HepG2 (cell line): ENCODE measurements around the gene UQCR10. TPM values are rescaled to one million over a fixed set of nuclear protein-coding genes. Genes with fewer than 3 reads are reported as not detected.

ENCODE experiments used
- ATAC-seq: fragments of 200-7000 bp; cut with Tn5 transposase; 3 replicates; pipeline ENCODE4 v1.9.1; 2020; ENCODE audit warnings: mild to moderate bottlenecking, moderate library complexity
- BruUV-seq: library from RNA; stranded (reverse); fragments of 400-500 nt; replicated peaks from 2 replicates; lab custom pipeline; 2021; lab: Mats Ljungman, UMichigan
- CTCF ChIA-PET: fragments of 300-600 bp; formaldehyde crosslinking; extraction: SDS; loops from one replicate; lab custom pipeline; 2021; ENCODE audit warnings: low total read pairs, inconsistent platforms, low intra/inter-chr PET ratio; lab: Yijun Ruan, JAX
- POLR2A ChIA-PET: fragments of 350-600 bp; sonication (Branson Sonifier 250); formaldehyde crosslinking; loops from one replicate; lab custom pipeline; 2020; ENCODE audit warnings: antibody characterized with exemption, inconsistent platforms; lab: Yijun Ruan, JAX
- DNase-seq: peaks from one replicate; pipeline ENCODE4 v3.0.0-alpha.2; 2015; ENCODE audit warnings: low spot score
- FAIRE-seq: peaks from 3 replicates; lab custom pipeline; 2011; peaks lifted over from hg19 to GRCh38; lab: Jason Lieb, UNC
- H2AFZ ChIP-seq: one replicate; pipeline ENCODE4 v1.6.1; 2011; ENCODE audit warnings: low read length, inconsistent platforms
- H3K27ac ChIP-seq: fragments of 300-600 bp; 3 replicates; pipeline ENCODE4 v1.8.0; 2011; ENCODE audit warnings: mixed run types, mild to moderate bottlenecking, mixed read lengths, low read length, inconsistent platforms; ENCODE audit not compliant: insufficient read depth; ENCODE audit errors: extremely low read length
- H3K27me3 ChIP-seq, 2 experiments: fragments of 200-600 bp in 1 of 2; 2 replicates in 1 of 2; 3 replicates in 1 of 2; pipeline versions ENCODE4 v1.6.0 to v1.8.0; 2011; ENCODE audit warnings: low read length in 2 of 2, mild to moderate bottlenecking in 2 of 2, moderate library complexity in 2 of 2, inconsistent platforms in 1 of 2; ENCODE audit not compliant: insufficient read depth in 2 of 2, control insufficient read depth in 1 of 2
- H3K36me3 ChIP-seq, 2 experiments: fragments of 200-600 bp in 1 of 2; replicated peaks in 1 of 2; 2 replicates in 1 of 2; 3 replicates in 1 of 2; pipeline versions ENCODE4 v1.5.1 to v1.8.0; 2011; ENCODE audit warnings: low read length in 2 of 2, inconsistent platforms in 1 of 2; ENCODE audit not compliant: insufficient read depth in 2 of 2, control insufficient read depth in 1 of 2
- H3K4me1 ChIP-seq: 2 replicates; pipeline ENCODE4 v1.5.1; 2012; ENCODE audit warnings: low read length, inconsistent platforms; ENCODE audit not compliant: insufficient read depth
- H3K4me2 ChIP-seq: 2 replicates; pipeline ENCODE4 v1.6.0; 2011; ENCODE audit warnings: low read depth, low read length, inconsistent platforms
- H3K4me3 ChIP-seq, 3 experiments: fragments of 200-600 bp in 1 of 3; sonication (generic), shearing (Covaris generic) in 1 of 3; replicated peaks in 1 of 3; 2 replicates each; pipeline ENCODE4 v1.5.1; 2011 to 2016; ENCODE audit warnings: low read length in 3 of 3, inconsistent platforms in 2 of 3, low read depth in 2 of 3, mild to moderate bottlenecking in 2 of 3, control low read depth in 1 of 3, mixed read lengths in 1 of 3; ENCODE audit not compliant: insufficient read depth in 1 of 3
- H3K79me2 ChIP-seq: one replicate; pipeline ENCODE4 v1.6.1; 2011; ENCODE audit warnings: low read length, inconsistent platforms; ENCODE audit not compliant: insufficient read depth
- H3K9ac ChIP-seq: 2 replicates; pipeline ENCODE4 v1.6.0; 2011; ENCODE audit warnings: mild to moderate bottlenecking, low read depth, low read length, inconsistent platforms; ENCODE audit not compliant: insufficient read depth
- H3K9me3 ChIP-seq: 2 replicates; pipeline ENCODE4 v1.5.1; 2012; ENCODE audit warnings: mild to moderate bottlenecking, low read length
- H4K20me1 ChIP-seq: 2 replicates; pipeline ENCODE4 v1.6.0; 2011; ENCODE audit warnings: inconsistent platforms, mild to moderate bottlenecking, low read length, moderate library complexity; ENCODE audit not compliant: insufficient read depth
- AKAP8 ChIP-seq: sonication (generic); formaldehyde crosslinking; IDR thresholded peaks from 2 replicates; pipeline ENCODE4 v1.5.1; 2020; ENCODE audit warnings: mild to moderate bottlenecking, missing genetic modification reagents
- ARID2 ChIP-seq: sonication (generic); formaldehyde crosslinking; IDR thresholded peaks from 2 replicates; pipeline ENCODE4 v1.8.1; 2022; ENCODE audit warnings: mild to moderate bottlenecking, missing genetic modification reagents, borderline replicate concordance
- EHMT2 ChIP-seq: fragments of 200-600 bp; sonication (generic); IDR thresholded peaks from 2 replicates; pipeline ENCODE4 v1.7.0; 2017; ENCODE audit warnings: antibody characterized with exemption, low read depth, low read length, borderline replicate concordance
- FOSL2 ChIP-seq: sonication (generic); formaldehyde crosslinking; IDR thresholded peaks from 2 replicates; pipeline ENCODE4 v1.4.0; 2020; ENCODE audit warnings: missing genetic modification reagents
- GABPB1 ChIP-seq: IDR thresholded peaks from 2 replicates; pipeline ENCODE4 v1.6.1; 2016; ENCODE audit warnings: mild to moderate bottlenecking, missing genetic modification reagents, moderate library complexity, missing compliant biosample characterization
- HNRNPH1 ChIP-seq: fragments of 200-400 bp; formaldehyde crosslinking; optimal IDR thresholded peaks from 2 replicates; pipeline ENCODE3; 2017; ENCODE audit warnings: mild to moderate bottlenecking, low read depth, low read length
- IRF9 ChIP-seq: sonication (generic); formaldehyde crosslinking; IDR thresholded peaks from 2 replicates; pipeline ENCODE4 v1.8.0; 2022; ENCODE audit warnings: missing genetic modification reagents, mild to moderate bottlenecking, borderline replicate concordance
- KMT2A ChIP-seq: sonication (generic); formaldehyde crosslinking; IDR thresholded peaks from 2 replicates; pipeline ENCODE4 v1.4.0; 2020; ENCODE audit warnings: missing genetic modification reagents
- MEIS2 ChIP-seq: sonication (generic); formaldehyde crosslinking; IDR thresholded peaks from 2 replicates; pipeline ENCODE4 v1.9.0; 2021; ENCODE audit warnings: mild to moderate bottlenecking, missing genetic modification reagents
- MNT ChIP-seq: fragments of 450-650 bp; IDR thresholded peaks from 2 replicates; pipeline ENCODE4 v1.6.1; 2016
- NKX3-1 ChIP-seq: sonication (generic); formaldehyde crosslinking; IDR thresholded peaks from 2 replicates; pipeline ENCODE4 v1.5.0; 2020; ENCODE audit warnings: missing genetic modification reagents
- NPAS2 ChIP-seq: sonication (generic); formaldehyde crosslinking; IDR thresholded peaks from 2 replicates; pipeline ENCODE4 v1.8.0; 2022; ENCODE audit warnings: mild to moderate bottlenecking, missing genetic modification reagents, borderline replicate concordance
- NR2F1 ChIP-seq, 2 experiments: fragments of 450-650 bp in 1 of 2; formaldehyde crosslinking in 1 of 2; IDR thresholded peaks; 2 replicates each; pipeline versions ENCODE4 v1.5.0 to v1.6.1; 2016 to 2020; ENCODE audit warnings: mild to moderate bottlenecking in 1 of 2, missing compliant biosample characterization in 1 of 2, missing genetic modification reagents in 1 of 2, moderate library complexity in 1 of 2
- PPARG ChIP-seq: conservative IDR thresholded peaks from 2 replicates; pipeline ENCODE4 v1.6.1; 2016; ENCODE audit warnings: missing biosample characterization, missing genetic modification reagents
- REL ChIP-seq: sonication (generic); formaldehyde crosslinking; conservative IDR thresholded peaks from 2 replicates; pipeline ENCODE4 v1.8.0; 2022; ENCODE audit warnings: mild to moderate bottlenecking, missing genetic modification reagents, moderate library complexity
- ZBTB25 ChIP-seq: IDR thresholded peaks from 2 replicates; pipeline ENCODE4 v1.6.1; 2018; ENCODE audit warnings: missing genetic modification reagents
- ZFP36 ChIP-seq: fragments of 150-350 bp; IDR thresholded peaks from 2 replicates; pipeline ENCODE4 v1.6.1; 2018; ENCODE audit warnings: borderline replicate concordance, low read length, low read depth; ENCODE audit not compliant: partially characterized antibody
- ZMAT3 ChIP-seq: sonication (generic); formaldehyde crosslinking; conservative IDR thresholded peaks from 2 replicates; pipeline ENCODE4 v1.7.0; 2021; ENCODE audit warnings: missing genetic modification reagents
- ZNF547 ChIP-seq: sonication (generic); formaldehyde crosslinking; IDR thresholded peaks from 2 replicates; pipeline ENCODE4 v1.5.1; 2020; ENCODE audit warnings: mild to moderate bottlenecking, missing genetic modification reagents
- ZNF720 ChIP-seq: sonication (generic); formaldehyde crosslinking; IDR thresholded peaks from 2 replicates; pipeline ENCODE4 v1.4.0; 2020; ENCODE audit warnings: missing genetic modification reagents
- ZNF792 ChIP-seq: IDR thresholded peaks from 2 replicates; pipeline ENCODE4 v1.6.1; 2016
- WGBS: methylation state at CpG from one replicate; pipeline ENCODE4 v1.1.6; 2017; ENCODE audit warnings: low lambda C conversion rate; 5-methylcytosine and 5-hydroxymethylcytosine counted together
- in situ Hi-C: cut with HindIII; loops from 2 replicates; pipeline ENCODE4 v1.10.0; 2017; ENCODE audit warnings: low pct_unique_long_range_greater_than_20kb; ENCODE audit not compliant: extremely low pct_ligation_motif_present
- intact Hi-C: fragments of 100-400 bp; cut with micrococcal nuclease; formaldehyde crosslinking; loops from one replicate; pipeline ENCODE4 v1.10.0; 2022; ENCODE audit not compliant: unreplicated experiment
- polyA plus RNA-seq, 8 experiments: library from polyadenylated mRNA; depleted of rRNA in 3 of 8; stranded (reverse) in 7 of 8; unstranded in 1 of 8; fragments of >200 nt; fragmentation: Illumina TruSeq in 4 of 8; extraction: Trizol in 4 of 8; gene quantifications; 2 replicates each; pipeline versions ENCODE4 v1.2.1 to v1.2.3, GENCODE V29; 2011 to 2016; ENCODE audit warnings: low read depth in 4 of 8, missing spikeins in 1 of 8, mixed read lengths in 1 of 8; ENCODE audit not compliant: insufficient read depth in 1 of 8
- total RNA-seq, 5 experiments: library from RNA; depleted of rRNA; stranded (reverse); fragments of >200 nt; fragmentation: Illumina TruSeq; extraction: Trizol; gene quantifications; 2 replicates each; pipeline ENCODE4 v1.2.3, GENCODE V29; 2016; ENCODE audit warnings: low read depth in 1 of 5

The UQCR10 gene
- total and polyA plus RNA-seq, 2 of the 13 experiments (the other 11 are each of a cell fraction or from before 2014, with no cell fraction given) = 225 to 232 TPM

- CTCF ChIA-PET = no interaction called here
- Histone ChIP-seq H3K9me3 (no peaks in the 10 kb centered on the region), H3K4me3 (peak overlapping the region in 1 of 3 experiments; percentile 42; a peak in 1 of 6 replicates), H3K27me3 (no peaks in the 10 kb centered on the region), H3K36me3 (peaks cover 18 to 52% of the 10 kb centered on the region in 2 experiments), H3K9ac (peak overlapping the region; percentile 59), H2AFZ (no peak overlapping the region), H3K79me2 (no peaks in the 10 kb centered on the region), H3K4me2 (peak overlapping the region; percentile 41), H3K4me1 (peaks cover 40% of the 10 kb centered on the region), H3K27ac (peak overlapping the region; percentile 74), H4K20me1 (no peaks in the 10 kb centered on the region)
- intact Hi-C loops (no loop called here), in situ Hi-C loops (no loop called here)
- TSS peak; percentile 49 for BruUV-seq
- WGBS = 25% methylated on average over 1 of the region's 2 CpGs
- 0 out of 2 replicates have a peak, but pooled peaks have one; percentile 16 for TF ChIP-seq ZMAT3 (CRISPR knock-in tag)
- TF ChIP-seq ZFP36 = no peak
- no peak for TF ChIP-seq EHMT2
- TF ChIP-seq MNT = no peak
- TF ChIP-seq ZNF547 (CRISPR knock-in tag) = no peak
- no peak for TF ChIP-seq KMT2A
- no peak for TF ChIP-seq ZNF720 (CRISPR knock-in tag)
- no peak for TF ChIP-seq NPAS2 (CRISPR knock-in tag)
- TF ChIP-seq ZNF792 (CRISPR knock-in tag) = no peak
- 0 out of 2 replicates have a peak, but pooled peaks have one; percentile 67 for TF ChIP-seq PPARG (CRISPR knock-in tag)
- no peak for TF ChIP-seq GABPB1 (CRISPR knock-in tag)
- no peak for TF ChIP-seq ARID2 (CRISPR knock-in tag)
- TF ChIP-seq AKAP8 = no peak
- TF ChIP-seq FOSL2 (CRISPR knock-in tag) = no peak
- TF ChIP-seq IRF9 (CRISPR knock-in tag) = 0 out of 2 replicates have a peak, but pooled peaks have one; percentile 70
- peak in 1 of 2 experiments; percentile 41; a peak in 2 of 4 replicates for TF ChIP-seq NR2F1 (CRISPR knock-in tag; IDR thresholded peaks at IDR 0.05)
- TF ChIP-seq MEIS2 (CRISPR knock-in tag) = no peak
- TF ChIP-seq REL (CRISPR knock-in tag) = no peak
- TF ChIP-seq ZBTB25 (CRISPR knock-in tag) = no peak
- no peak for TF ChIP-seq NKX3-1 (CRISPR knock-in tag)
- TF ChIP-seq HNRNPH1 = no peak
- peak; percentile 14 for ATAC-seq
- FAIRE-seq = no peak
- POLR2A ChIA-PET = interaction anchor here (0.5 to 3.1 kb wide), 9 partner anchors 12 to 201 kb away, joined by 3 to 17 read pairs (median 4); partner anchors contain the start of genes ASCC2, UQCR10 and ZMAT5
- DNase-seq = no peak
These were observed 31.6 kb downstream of the UQCR10 start for GRCh38 chr22:29798801-29799200.
